H1 (cell line): ENCODE measurements around the gene C17orf100.

Experiments
- CHD1 ChIP-seq: IDR thresholded peaks from 2 replicates; pipeline ENCODE4 v1.6.1; 2012; ENCODE audit warnings: low read depth, low read length, improper control_type of control experiment
- CREB1 ChIP-seq: IDR thresholded peaks from 2 replicates; pipeline ENCODE4 v1.6.1; 2012; ENCODE audit warnings: inconsistent platforms
- FOSL1 ChIP-seq: IDR thresholded peaks from 2 replicates; pipeline ENCODE4 v1.6.1; 2011; ENCODE audit warnings: mild to moderate bottlenecking, low read depth, low read length, moderate library complexity; ENCODE audit not compliant: insufficient read depth
- KDM1A ChIP-seq: fragments of 200-600, 300-600 bp; sonication (generic); IDR thresholded peaks from 2 replicates; pipeline ENCODE4 v1.7.1; 2016; ENCODE audit warnings: mild to moderate bottlenecking, low read length, borderline replicate concordance
- RAD21 ChIP-seq, 2 experiments: IDR thresholded peaks in 1 of 2; conservative IDR thresholded peaks in 1 of 2; 2 replicates each; pipeline ENCODE4 v1.6.1; 2011; ENCODE audit warnings: low read depth in 2 of 2, low read length in 2 of 2, improper control_type of control experiment in 1 of 2, inconsistent platforms in 1 of 2, mild to moderate bottlenecking in 1 of 2, moderate library complexity in 1 of 2
- RFX5 ChIP-seq: IDR thresholded peaks from 2 replicates; pipeline ENCODE4 v1.6.1; 2011; ENCODE audit warnings: low read depth, low read length, improper control_type of control experiment, borderline replicate concordance
- SP1 ChIP-seq: IDR thresholded peaks from 2 replicates; pipeline ENCODE4 v1.6.1; 2011; ENCODE audit warnings: low read depth, low read length
- TAF7 ChIP-seq: optimal IDR thresholded peaks from 2 replicates; pipeline ENCODE3; 2011; ENCODE audit warnings: low read depth, mild to moderate bottlenecking, inconsistent platforms, low read length, moderate library complexity, borderline replicate concordance
- YY1 ChIP-seq: IDR thresholded peaks from 2 replicates; pipeline ENCODE4 v1.6.1; 2011; ENCODE audit warnings: low read depth, mild to moderate bottlenecking, low read length
- TF ChIP-seq, protein P1 (sequence below), 3 experiments: IDR thresholded peaks; 1 replicate in 2 of 3; 2 replicates in 1 of 3; pipeline versions ENCODE4 v1.5.1 to v1.6.1; 2011; ENCODE audit warnings: low read length in 3 of 3, mild to moderate bottlenecking in 3 of 3, inconsistent platforms in 2 of 3, low read depth in 1 of 3, moderate library complexity in 1 of 3; ENCODE audit not compliant: insufficient read depth in 1 of 3; ENCODE audit errors: control extremely low read depth in 1 of 3
- TF ChIP-seq, protein P2 (sequence below): IDR thresholded peaks from 2 replicates; pipeline ENCODE4 v1.6.1; 2011; ENCODE audit warnings: low read depth, mild to moderate bottlenecking, low read length; ENCODE audit not compliant: insufficient read depth

DNA sequence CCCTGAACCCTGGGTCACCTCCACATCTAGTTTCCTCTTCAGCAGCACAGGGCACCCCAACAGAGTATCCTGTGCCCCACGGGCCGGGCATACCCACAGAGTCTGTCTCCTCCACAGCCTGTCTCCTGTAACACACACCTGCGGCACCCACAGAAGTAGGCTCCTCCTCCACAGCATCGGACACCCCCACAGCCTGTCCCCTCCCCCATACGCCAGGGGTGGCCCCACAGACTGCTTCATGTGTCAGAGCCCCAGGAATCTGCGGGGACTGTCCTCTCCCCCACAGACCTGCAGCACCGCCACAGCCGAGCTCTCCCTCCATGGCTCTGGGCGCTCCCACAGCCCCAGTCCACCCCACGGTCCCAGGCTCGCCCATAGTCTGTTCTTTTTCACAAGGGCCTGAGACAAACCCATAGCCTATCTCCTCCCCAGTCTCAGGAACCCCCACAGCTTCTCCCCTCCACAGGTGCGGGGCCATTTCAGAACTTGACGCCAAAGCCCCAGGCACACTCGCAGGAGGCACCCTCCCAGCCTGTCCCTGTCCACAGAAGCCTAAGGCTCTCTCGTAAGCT lies 12.5 kb upstream of the C17orf100 start:
- TF ChIP-seq, protein P1, sequence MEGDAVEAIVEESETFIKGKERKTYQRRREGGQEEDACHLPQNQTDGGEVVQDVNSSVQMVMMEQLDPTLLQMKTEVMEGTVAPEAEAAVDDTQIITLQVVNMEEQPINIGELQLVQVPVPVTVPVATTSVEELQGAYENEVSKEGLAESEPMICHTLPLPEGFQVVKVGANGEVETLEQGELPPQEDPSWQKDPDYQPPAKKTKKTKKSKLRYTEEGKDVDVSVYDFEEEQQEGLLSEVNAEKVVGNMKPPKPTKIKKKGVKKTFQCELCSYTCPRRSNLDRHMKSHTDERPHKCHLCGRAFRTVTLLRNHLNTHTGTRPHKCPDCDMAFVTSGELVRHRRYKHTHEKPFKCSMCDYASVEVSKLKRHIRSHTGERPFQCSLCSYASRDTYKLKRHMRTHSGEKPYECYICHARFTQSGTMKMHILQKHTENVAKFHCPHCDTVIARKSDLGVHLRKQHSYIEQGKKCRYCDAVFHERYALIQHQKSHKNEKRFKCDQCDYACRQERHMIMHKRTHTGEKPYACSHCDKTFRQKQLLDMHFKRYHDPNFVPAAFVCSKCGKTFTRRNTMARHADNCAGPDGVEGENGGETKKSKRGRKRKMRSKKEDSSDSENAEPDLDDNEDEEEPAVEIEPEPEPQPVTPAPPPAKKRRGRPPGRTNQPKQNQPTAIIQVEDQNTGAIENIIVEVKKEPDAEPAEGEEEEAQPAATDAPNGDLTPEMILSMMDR (IDR thresholded peaks at IDR 0.05; ENCODE audit: control extremely low read depth in 1 of 3, insufficient read depth in 1 of 3, low read depth in 1 of 3, low read length in 3 of 3): no peak
- TF ChIP-seq RAD21 (IDR thresholded peaks at IDR 0.05 in 1 of 2, conservative IDR thresholded peaks at IDR 0.05 in 1 of 2; ENCODE audit: low read depth in 2 of 2, low read length in 2 of 2): no peak
- no peak for TF ChIP-seq YY1
- TF ChIP-seq TAF7: no peak
- no peak for TF ChIP-seq CHD1
- TF ChIP-seq, protein P2, sequence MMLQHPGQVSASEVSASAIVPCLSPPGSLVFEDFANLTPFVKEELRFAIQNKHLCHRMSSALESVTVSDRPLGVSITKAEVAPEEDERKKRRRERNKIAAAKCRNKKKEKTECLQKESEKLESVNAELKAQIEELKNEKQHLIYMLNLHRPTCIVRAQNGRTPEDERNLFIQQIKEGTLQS: no peak
- TF ChIP-seq RFX5: no peak
- TF ChIP-seq KDM1A: no peak
- no peak for TF ChIP-seq CREB1
- TF ChIP-seq SP1: no peak
- TF ChIP-seq FOSL1: no peak
